ENCODE data around the gene PRR30.
"Not testable (repeated sequence)": the region's sequence is repeated elsewhere in the genome, so short reads cannot be mapped to it uniquely, and the experiment has no call there.

PRR30 gene

GRCh38 chr2:27139310-27139709 is at the start of gene PRR30:
TSS of gene PRR30 (minus strand) at chr2:27139410. CDS start at chr2:27138329, 1,081 bp downstream.
- Histone ChIP-seq H3K4me1 (ENCODE audit: control insufficient read depth in 1 of 2, insufficient read depth in 2 of 2, low read length in 2 of 2) (no peaks in the 10 kb centered on the region), H3K9me3 (ENCODE audit: control insufficient read depth in 1 of 2, low read length in 2 of 2) (no peaks in the 10 kb centered on the region), H3K27me3 (ENCODE audit: control insufficient read depth in 1 of 2, insufficient read depth in 2 of 2, low read length in 2 of 2) (no peaks in the 10 kb centered on the region), H3K27ac (ENCODE audit: low read depth, low read length) (no peak within 1 kb of the TSS), H3K36me3 (ENCODE audit: control insufficient read depth in 1 of 2, insufficient read depth in 2 of 2, low read length in 2 of 2) (no peaks in the 10 kb centered on the region), H3K9ac (ENCODE audit: low read depth in 1 of 2, low read length in 2 of 2) (no peak within 1 kb of the TSS), H3K4me3 (ENCODE audit: low read depth in 1 of 2, low read length in 2 of 2) (no peak within 1 kb of the TSS)

- Histone ChIP-seq H3K4me3 (ENCODE audit: low read depth in 1 of 2, low read length in 2 of 2) (no peak overlapping the region), H3K9me3 (ENCODE audit: control insufficient read depth in 1 of 2, low read length in 2 of 2) (no peaks in the 10 kb centered on the region), H3K36me3 (ENCODE audit: control insufficient read depth in 1 of 2, insufficient read depth in 2 of 2, low read length in 2 of 2) (no peaks in the 10 kb centered on the region), H3K27me3 (ENCODE audit: control insufficient read depth in 1 of 2, insufficient read depth in 2 of 2, low read length in 2 of 2) (no peaks in the 10 kb centered on the region), H3K4me1 (ENCODE audit: control insufficient read depth in 1 of 2, insufficient read depth in 2 of 2, low read length in 2 of 2) (peaks cover 0 to 5% of the 10 kb centered on the region in 2 donors), H3K27ac (ENCODE audit: low read depth, low read length) (no peak overlapping the region), H3K9ac (ENCODE audit: low read depth in 1 of 2, low read length in 2 of 2) (no peak overlapping the region)
These were observed 47.6 kb upstream of the PRR30 start for GRCh38 chr2:27186613-27187345.

DNA sequence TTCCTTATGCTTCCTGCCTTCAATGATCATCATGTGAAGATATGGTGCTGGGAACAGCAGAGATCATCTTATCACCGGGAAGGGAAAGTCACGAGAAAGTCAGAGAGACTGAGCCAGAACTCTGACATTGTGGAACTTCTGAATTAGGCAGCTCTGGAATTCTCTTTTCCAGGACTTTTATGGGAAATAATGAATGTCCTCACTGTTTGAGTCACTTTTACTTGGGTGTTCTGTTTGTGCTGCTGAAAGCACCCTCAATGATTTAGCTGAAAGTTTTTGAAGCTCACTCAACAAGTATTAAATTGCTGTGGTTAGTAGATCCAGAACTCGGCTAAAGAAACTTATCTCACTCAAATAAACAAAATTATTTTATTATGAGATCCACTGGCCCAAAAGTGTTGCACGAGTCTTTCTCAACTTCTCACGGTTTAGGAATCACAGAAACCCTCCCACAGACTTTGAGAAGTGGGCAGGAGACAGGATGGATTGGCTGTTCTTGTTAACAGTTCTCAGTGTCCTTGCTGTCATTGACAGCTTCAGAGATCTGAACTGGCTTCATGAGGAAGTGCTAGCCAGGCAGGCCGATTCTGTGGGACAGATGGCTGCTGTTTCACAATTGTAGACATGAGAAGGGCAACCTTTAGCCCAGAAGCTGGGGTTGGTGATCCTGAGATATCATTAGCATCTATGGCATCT is 46.3 kb upstream of the PRR30 start:
- no peaks in the 10 kb centered on the region for H3K9me3 ChIP-seq (ENCODE audit: control insufficient read depth in 1 of 2, low read length in 2 of 2)
- no peaks in the 10 kb centered on the region for H3K36me3 ChIP-seq (ENCODE audit: control insufficient read depth in 1 of 2, insufficient read depth in 2 of 2, low read length in 2 of 2)
- H3K4me3 ChIP-seq (ENCODE audit: low read depth in 1 of 2, low read length in 2 of 2) = no peak overlapping the region
- H3K9ac ChIP-seq (ENCODE audit: low read depth in 1 of 2, low read length in 2 of 2) = peak overlapping the region in 1 of 2 donors; percentile 7
- peak overlapping the region; percentile 46 for H3K27ac ChIP-seq (ENCODE audit: low read depth, low read length)
- H3K4me1 ChIP-seq (ENCODE audit: control insufficient read depth in 1 of 2, insufficient read depth in 2 of 2, low read length in 2 of 2) = peaks cover 0 to 5% of the 10 kb centered on the region in 2 donors
- no peaks in the 10 kb centered on the region for H3K27me3 ChIP-seq (ENCODE audit: control insufficient read depth in 1 of 2, insufficient read depth in 2 of 2, low read length in 2 of 2)

DNA sequence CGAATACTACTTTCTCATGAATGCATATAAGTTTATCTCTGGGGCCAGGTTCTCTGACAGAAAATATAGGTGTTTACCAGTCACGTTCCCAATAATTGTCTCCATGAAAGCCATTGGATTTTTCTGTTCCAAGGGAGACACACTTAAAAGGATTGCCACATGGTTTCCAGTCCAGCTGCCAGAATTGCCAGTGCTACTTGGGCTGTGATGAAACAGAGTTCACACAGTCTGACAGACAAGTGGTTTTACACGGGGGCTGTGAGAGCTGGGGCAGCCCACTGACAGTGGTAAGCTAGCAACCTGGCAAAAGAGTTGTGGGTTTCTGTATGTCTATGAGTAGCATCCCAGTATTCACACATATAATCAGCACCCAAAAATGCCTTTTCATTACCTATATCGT is 44.9 kb upstream of the PRR30 start:
- Histone ChIP-seq H3K27ac (ENCODE audit: low read depth, low read length) (no peak overlapping the region), H3K9me3 (ENCODE audit: control insufficient read depth in 1 of 2, low read length in 2 of 2) (no peaks in the 10 kb centered on the region), H3K4me1 (ENCODE audit: control insufficient read depth in 1 of 2, insufficient read depth in 2 of 2, low read length in 2 of 2) (peaks cover 0 to 5% of the 10 kb centered on the region in 2 donors), H3K9ac (ENCODE audit: low read depth in 1 of 2, low read length in 2 of 2) (no peak overlapping the region), H3K36me3 (ENCODE audit: control insufficient read depth in 1 of 2, insufficient read depth in 2 of 2, low read length in 2 of 2) (no peaks in the 10 kb centered on the region), H3K27me3 (ENCODE audit: control insufficient read depth in 1 of 2, insufficient read depth in 2 of 2, low read length in 2 of 2) (no peaks in the 10 kb centered on the region), H3K4me3 (ENCODE audit: low read depth in 1 of 2, low read length in 2 of 2) (no peak overlapping the region)

- no peaks in the 10 kb centered on the region for H3K27me3 ChIP-seq (ENCODE audit: control insufficient read depth in 1 of 2, insufficient read depth in 2 of 2, low read length in 2 of 2)
- H3K27ac ChIP-seq (ENCODE audit: low read depth, low read length) = no peak overlapping the region
These were observed 43.1 kb upstream of the PRR30 start for GRCh38 chr2:27182346-27182745.

GRCh38 chr2:27179344-27180000 is 40.3 kb upstream of the PRR30 start:
- no peak overlapping the region for H3K27ac ChIP-seq (ENCODE audit: low read depth, low read length)
- H3K36me3 ChIP-seq (ENCODE audit: control insufficient read depth in 1 of 2, insufficient read depth in 2 of 2, low read length in 2 of 2) = no peaks in the 10 kb centered on the region
- no peak overlapping the region for H3K9ac ChIP-seq (ENCODE audit: low read depth in 1 of 2, low read length in 2 of 2)
- H3K4me1 ChIP-seq (ENCODE audit: control insufficient read depth in 1 of 2, insufficient read depth in 2 of 2, low read length in 2 of 2) = no peaks in the 10 kb centered on the region
- no peaks in the 10 kb centered on the region for H3K27me3 ChIP-seq (ENCODE audit: control insufficient read depth in 1 of 2, insufficient read depth in 2 of 2, low read length in 2 of 2)
- no peaks in the 10 kb centered on the region for H3K9me3 ChIP-seq (ENCODE audit: control insufficient read depth in 1 of 2, low read length in 2 of 2)
- no peak overlapping the region for H3K4me3 ChIP-seq (ENCODE audit: low read depth in 1 of 2, low read length in 2 of 2)

More at GRCh38 chr2:27182346-27182745, 43.1 kb upstream of the PRR30 start:
- no peaks in the 10 kb centered on the region for H3K9me3 ChIP-seq (ENCODE audit: control insufficient read depth in 1 of 2, low read length in 2 of 2)
- no peak overlapping the region for H3K9ac ChIP-seq (ENCODE audit: low read depth in 1 of 2, low read length in 2 of 2)
- H3K4me3 ChIP-seq (ENCODE audit: low read depth in 1 of 2, low read length in 2 of 2) = no peak overlapping the region
- peaks cover 0 to 5% of the 10 kb centered on the region in 2 donors for H3K4me1 ChIP-seq (ENCODE audit: control insufficient read depth in 1 of 2, insufficient read depth in 2 of 2, low read length in 2 of 2)
- H3K36me3 ChIP-seq (ENCODE audit: control insufficient read depth in 1 of 2, insufficient read depth in 2 of 2, low read length in 2 of 2) = no peaks in the 10 kb centered on the region

- Histone ChIP-seq H3K27me3 (ENCODE audit: control insufficient read depth in 1 of 2, insufficient read depth in 2 of 2, low read length in 2 of 2) (no peaks in the 10 kb centered on the region), H3K9ac (ENCODE audit: low read depth in 1 of 2, low read length in 2 of 2) (no peak overlapping the region), H3K4me1 (ENCODE audit: control insufficient read depth in 1 of 2, insufficient read depth in 2 of 2, low read length in 2 of 2) (no peaks in the 10 kb centered on the region), H3K36me3 (ENCODE audit: control insufficient read depth in 1 of 2, insufficient read depth in 2 of 2, low read length in 2 of 2) (no peaks in the 10 kb centered on the region), H3K9me3 (ENCODE audit: control insufficient read depth in 1 of 2, low read length in 2 of 2) (no peaks in the 10 kb centered on the region), H3K27ac (ENCODE audit: low read depth, low read length) (no peak overlapping the region), H3K4me3 (ENCODE audit: low read depth in 1 of 2, low read length in 2 of 2) (no peak overlapping the region)
These were observed 39.3 kb upstream of the PRR30 start for GRCh38 chr2:27178469-27178868.

GRCh38 chr2:27177441-27178351 is 38.5 kb upstream of the PRR30 start:
- H3K9ac ChIP-seq (ENCODE audit: low read depth in 1 of 2, low read length in 2 of 2) = no peak overlapping the region
- no peaks in the 10 kb centered on the region for H3K27me3 ChIP-seq (ENCODE audit: control insufficient read depth in 1 of 2, insufficient read depth in 2 of 2, low read length in 2 of 2)
- H3K36me3 ChIP-seq (ENCODE audit: control insufficient read depth in 1 of 2, insufficient read depth in 2 of 2, low read length in 2 of 2) = no peaks in the 10 kb centered on the region
- no peaks in the 10 kb centered on the region for H3K9me3 ChIP-seq (ENCODE audit: control insufficient read depth in 1 of 2, low read length in 2 of 2)
- no peak overlapping the region for H3K27ac ChIP-seq (ENCODE audit: low read depth, low read length)
- H3K4me1 ChIP-seq (ENCODE audit: control insufficient read depth in 1 of 2, insufficient read depth in 2 of 2, low read length in 2 of 2) = no peaks in the 10 kb centered on the region
- no peak overlapping the region for H3K4me3 ChIP-seq (ENCODE audit: low read depth in 1 of 2, low read length in 2 of 2)

DNA sequence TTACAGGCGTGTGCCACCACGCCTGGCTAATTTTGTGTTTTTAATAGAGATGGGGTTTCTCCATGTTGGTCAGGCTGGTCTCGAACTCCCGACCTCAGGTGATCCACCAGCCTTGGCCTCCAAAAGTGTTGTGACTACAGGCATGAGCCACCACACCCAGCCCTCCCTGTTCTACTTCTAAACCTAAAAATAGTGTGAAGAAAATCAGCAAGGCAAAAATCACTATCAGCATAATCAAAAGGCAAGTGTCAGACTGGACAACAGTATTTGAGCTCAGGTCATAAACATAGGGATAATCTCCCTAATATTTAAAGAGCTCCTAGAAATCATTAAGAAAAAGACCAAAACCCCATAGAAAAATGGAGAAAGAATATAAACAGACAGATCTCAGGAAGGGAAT is 36.6 kb upstream of the PRR30 start:
- H3K27ac ChIP-seq (ENCODE audit: low read depth, low read length); H3K9me3 ChIP-seq (ENCODE audit: control insufficient read depth in 1 of 2, low read length in 2 of 2); H3K9ac ChIP-seq (ENCODE audit: low read depth in 1 of 2, low read length in 2 of 2); H3K4me1 ChIP-seq (ENCODE audit: control insufficient read depth in 1 of 2, insufficient read depth in 2 of 2, low read length in 2 of 2); H3K27me3 ChIP-seq (ENCODE audit: control insufficient read depth in 1 of 2, insufficient read depth in 2 of 2, low read length in 2 of 2); H3K36me3 ChIP-seq (ENCODE audit: control insufficient read depth in 1 of 2, insufficient read depth in 2 of 2, low read length in 2 of 2); H3K4me3 ChIP-seq (ENCODE audit: low read depth in 1 of 2, low read length in 2 of 2): not testable (repeated sequence)
